HepG2 (cell line): ENCODE data around the gene SELL. TPM values are rescaled to one million over a fixed set of nuclear protein-coding genes. Genes with fewer than 3 reads are reported as not detected.

Source experiments
- ATAC-seq: fragments of 200-7000 bp; cut with Tn5 transposase; 3 replicates; pipeline ENCODE4 v1.9.1; 2020; ENCODE audit warnings: mild to moderate bottlenecking, moderate library complexity
- BruUV-seq: library from RNA; stranded (reverse); fragments of 400-500 nt; replicated peaks from 2 replicates; lab custom pipeline; 2021; lab: Mats Ljungman, UMichigan
- CTCF ChIA-PET: fragments of 300-600 bp; formaldehyde crosslinking; extraction: SDS; loops from one replicate; lab custom pipeline; 2021; ENCODE audit warnings: low total read pairs, inconsistent platforms, low intra/inter-chr PET ratio; lab: Yijun Ruan, JAX
- POLR2A ChIA-PET: fragments of 350-600 bp; sonication (Branson Sonifier 250); formaldehyde crosslinking; loops from one replicate; lab custom pipeline; 2020; ENCODE audit warnings: antibody characterized with exemption, inconsistent platforms; lab: Yijun Ruan, JAX
- DNase-seq: peaks from one replicate; pipeline ENCODE4 v3.0.0-alpha.2; 2015; ENCODE audit warnings: low spot score
- FAIRE-seq: peaks from 3 replicates; lab custom pipeline; 2011; peaks lifted over from hg19 to GRCh38; lab: Jason Lieb, UNC
- H2AFZ ChIP-seq: one replicate; pipeline ENCODE4 v1.6.1; 2011; ENCODE audit warnings: low read length, inconsistent platforms
- H3K27ac ChIP-seq: fragments of 300-600 bp; 3 replicates; pipeline ENCODE4 v1.8.0; 2011; ENCODE audit warnings: mixed run types, mild to moderate bottlenecking, mixed read lengths, low read length, inconsistent platforms; ENCODE audit not compliant: insufficient read depth; ENCODE audit errors: extremely low read length
- H3K27me3 ChIP-seq, 2 experiments: fragments of 200-600 bp in 1 of 2; 2 replicates in 1 of 2; 3 replicates in 1 of 2; pipeline versions ENCODE4 v1.6.0 to v1.8.0; 2011; ENCODE audit warnings: low read length in 2 of 2, mild to moderate bottlenecking in 2 of 2, moderate library complexity in 2 of 2, inconsistent platforms in 1 of 2; ENCODE audit not compliant: insufficient read depth in 2 of 2, control insufficient read depth in 1 of 2
- H3K36me3 ChIP-seq, 2 experiments: fragments of 200-600 bp in 1 of 2; replicated peaks in 1 of 2; 2 replicates in 1 of 2; 3 replicates in 1 of 2; pipeline versions ENCODE4 v1.5.1 to v1.8.0; 2011; ENCODE audit warnings: low read length in 2 of 2, inconsistent platforms in 1 of 2; ENCODE audit not compliant: insufficient read depth in 2 of 2, control insufficient read depth in 1 of 2
- H3K4me1 ChIP-seq: 2 replicates; pipeline ENCODE4 v1.5.1; 2012; ENCODE audit warnings: low read length, inconsistent platforms; ENCODE audit not compliant: insufficient read depth
- H3K4me2 ChIP-seq: 2 replicates; pipeline ENCODE4 v1.6.0; 2011; ENCODE audit warnings: low read depth, low read length, inconsistent platforms
- H3K4me3 ChIP-seq, 3 experiments: fragments of 200-600 bp in 1 of 3; sonication (generic), shearing (Covaris generic) in 1 of 3; replicated peaks in 1 of 3; 2 replicates each; pipeline ENCODE4 v1.5.1; 2011 to 2016; ENCODE audit warnings: low read length in 3 of 3, inconsistent platforms in 2 of 3, low read depth in 2 of 3, mild to moderate bottlenecking in 2 of 3, control low read depth in 1 of 3, mixed read lengths in 1 of 3; ENCODE audit not compliant: insufficient read depth in 1 of 3
- H3K79me2 ChIP-seq: one replicate; pipeline ENCODE4 v1.6.1; 2011; ENCODE audit warnings: low read length, inconsistent platforms; ENCODE audit not compliant: insufficient read depth
- H3K9ac ChIP-seq: 2 replicates; pipeline ENCODE4 v1.6.0; 2011; ENCODE audit warnings: mild to moderate bottlenecking, low read depth, low read length, inconsistent platforms; ENCODE audit not compliant: insufficient read depth
- H3K9me3 ChIP-seq: 2 replicates; pipeline ENCODE4 v1.5.1; 2012; ENCODE audit warnings: mild to moderate bottlenecking, low read length
- H4K20me1 ChIP-seq: 2 replicates; pipeline ENCODE4 v1.6.0; 2011; ENCODE audit warnings: inconsistent platforms, mild to moderate bottlenecking, low read length, moderate library complexity; ENCODE audit not compliant: insufficient read depth
- AGO2 ChIP-seq: fragments of 200-400 bp; formaldehyde crosslinking; optimal IDR thresholded peaks from 2 replicates; pipeline ENCODE3; 2017; ENCODE audit warnings: mild to moderate bottlenecking, low read depth, low read length, moderate library complexity
- CHCHD3 ChIP-seq: sonication (generic); formaldehyde crosslinking; IDR thresholded peaks from 2 replicates; pipeline ENCODE4 v1.8.0; 2022; ENCODE audit warnings: mild to moderate bottlenecking, missing genetic modification reagents, moderate library complexity
- ELF1 ChIP-seq: sonication (generic); formaldehyde crosslinking; IDR thresholded peaks from 2 replicates; pipeline ENCODE4 v1.4.0; 2020; ENCODE audit warnings: missing genetic modification reagents
- FOXA1 ChIP-seq, 2 experiments: fragments of 450-650 bp in 1 of 2; sonication (generic) in 1 of 2; formaldehyde crosslinking in 1 of 2; IDR thresholded peaks; 2 replicates each; pipeline versions ENCODE4 v1.4.0 to v1.6.1; 2016 to 2020; ENCODE audit warnings: missing genetic modification reagents in 1 of 2
- FOXA3 ChIP-seq: IDR thresholded peaks from 2 replicates; pipeline ENCODE4 v1.6.1; 2016; ENCODE audit warnings: missing genetic modification reagents, missing compliant biosample characterization
- NFYB ChIP-seq: sonication (generic); formaldehyde crosslinking; IDR thresholded peaks from 2 replicates; pipeline ENCODE4 v1.4.0; 2020; ENCODE audit warnings: missing genetic modification reagents
- SAFB2 ChIP-seq: sonication (generic); formaldehyde crosslinking; IDR thresholded peaks from 2 replicates; pipeline ENCODE4 v1.5.1; 2020; ENCODE audit warnings: missing genetic modification reagents, low read depth, mild to moderate bottlenecking, borderline replicate concordance
- SP1 ChIP-seq, 2 experiments: fragments of 450-650 bp in 1 of 2; sonication (generic) in 1 of 2; formaldehyde crosslinking in 1 of 2; IDR thresholded peaks; 2 replicates each; pipeline versions ENCODE4 v1.4.0 to v1.6.1; 2016 to 2020; ENCODE audit warnings: missing genetic modification reagents in 1 of 2
- ZNF644 ChIP-seq: IDR thresholded peaks from 2 replicates; pipeline ENCODE4 v1.6.1; 2016; ENCODE audit warnings: low read depth
- ZNF761 ChIP-seq: sonication (generic); formaldehyde crosslinking; conservative IDR thresholded peaks from 2 replicates; pipeline ENCODE4 v1.4.0; 2020; ENCODE audit warnings: mild to moderate bottlenecking, missing genetic modification reagents
- ZNF841 ChIP-seq: sonication (generic); formaldehyde crosslinking; IDR thresholded peaks from 2 replicates; pipeline ENCODE4 v1.8.1; 2023; ENCODE audit warnings: missing genetic modification reagents, borderline replicate concordance
- ZNF850 ChIP-seq: sonication (generic); formaldehyde crosslinking; conservative IDR thresholded peaks from 2 replicates; pipeline ENCODE4 v1.9.0; 2021; ENCODE audit warnings: mild to moderate bottlenecking, missing genetic modification reagents
- WGBS: methylation state at CpG from one replicate; pipeline ENCODE4 v1.1.6; 2017; ENCODE audit warnings: low lambda C conversion rate; 5-methylcytosine and 5-hydroxymethylcytosine counted together
- in situ Hi-C: cut with HindIII; loops from 2 replicates; pipeline ENCODE4 v1.10.0; 2017; ENCODE audit warnings: low pct_unique_long_range_greater_than_20kb; ENCODE audit not compliant: extremely low pct_ligation_motif_present
- intact Hi-C: fragments of 100-400 bp; cut with micrococcal nuclease; formaldehyde crosslinking; loops from one replicate; pipeline ENCODE4 v1.10.0; 2022; ENCODE audit not compliant: unreplicated experiment
- polyA plus RNA-seq, 8 experiments: library from polyadenylated mRNA; depleted of rRNA in 3 of 8; stranded (reverse) in 7 of 8; unstranded in 1 of 8; fragments of >200 nt; fragmentation: Illumina TruSeq in 4 of 8; extraction: Trizol in 4 of 8; gene quantifications; 2 replicates each; pipeline versions ENCODE4 v1.2.1 to v1.2.3, GENCODE V29; 2011 to 2016; ENCODE audit warnings: low read depth in 4 of 8, missing spikeins in 1 of 8, mixed read lengths in 1 of 8; ENCODE audit not compliant: insufficient read depth in 1 of 8
- total RNA-seq, 5 experiments: library from RNA; depleted of rRNA; stranded (reverse); fragments of >200 nt; fragmentation: Illumina TruSeq; extraction: Trizol; gene quantifications; 2 replicates each; pipeline ENCODE4 v1.2.3, GENCODE V29; 2016; ENCODE audit warnings: low read depth in 1 of 5

The SELL gene
- total and polyA plus RNA-seq, 2 of the 13 experiments (the other 11 are each of a cell fraction or from before 2014, with no cell fraction given), result 0.13 to 0.18 TPM

GRCh38 chr1:169729991-169730390, 18.6 kb upstream of the SELL start (continued):
- no peak for TF ChIP-seq ZNF850 (CRISPR knock-in tag)
- TF ChIP-seq NFYB (CRISPR knock-in tag), result no peak
- TF ChIP-seq, all 625 proteins: peak for 0

GRCh38 chr1:169727307-169727706, 15.9 kb upstream of the SELL start:
- FAIRE-seq (no peak), DNase-seq (peak; percentile 13), ATAC-seq (peak; percentile 41; the same call in 2 of the 3 replicates)
- Histone ChIP-seq H3K4me1 (peaks cover 25% of the 10 kb centered on the region), H3K9me3 (no peaks in the 10 kb centered on the region), H4K20me1 (no peaks in the 10 kb centered on the region), H3K4me2 (peak overlapping the region; percentile 62), H3K27me3 (no peaks in the 10 kb centered on the region), H3K36me3 (no peaks in the 10 kb centered on the region), H3K27ac (no peak overlapping the region), H2AFZ (no peak overlapping the region), H3K4me3 (no peak overlapping the region), H3K79me2 (no peaks in the 10 kb centered on the region), H3K9ac (no peak overlapping the region)
- intact Hi-C loops, result no loop called here
- no TSS peak for BruUV-seq
- WGBS, result 4% methylated on average over 6 of the region's 6 CpGs
- TF ChIP-seq AGO2, result no peak
- TF ChIP-seq CHCHD3 (CRISPR knock-in tag), result no peak
- no peak for TF ChIP-seq ZNF761 (CRISPR knock-in tag)
- peak; percentile 32; the same call in 1 of the 2 replicates for TF ChIP-seq FOXA3
- no peak for TF ChIP-seq SP1 (IDR thresholded peaks at IDR 0.05)
- TF ChIP-seq SP1 (CRISPR knock-in tag; IDR thresholded peaks at IDR 0.05), result no peak
- no peak for TF ChIP-seq ZNF644 (CRISPR knock-in tag)
- TF ChIP-seq FOXA1 (IDR thresholded peaks at IDR 0.05), result no peak
- peak; percentile 35; the same call in 1 of the 2 replicates for TF ChIP-seq FOXA1 (CRISPR knock-in tag; IDR thresholded peaks at IDR 0.05)
- TF ChIP-seq ELF1 (CRISPR knock-in tag), result peak; percentile 49
- no peak for TF ChIP-seq ZNF841 (CRISPR knock-in tag)
- TF ChIP-seq SAFB2 (CRISPR knock-in tag), result no peak
- in situ Hi-C loops, result no loop called here
- ChIA-PET POLR2A (no interaction called here), CTCF (no interaction called here)
